PFSK-1 (cell line): Measurements from ENCODE around the gene ZNF597.
A peak's percentile ranks its signal among the peaks of the same experiment; 100 is the strongest.

ENCODE experiments used
- FOXP2 ChIP-seq: optimal IDR thresholded peaks from 2 replicates; pipeline ENCODE3; 2011; ENCODE audit warnings: borderline replicate concordance, control low read depth, inconsistent platforms; ENCODE audit not compliant: insufficient read depth; ENCODE audit errors: extremely low read length, extremely low read depth
- POLR2AphosphoS5 ChIP-seq: IDR thresholded peaks from 2 replicates; pipeline ENCODE4 v1.6.1; 2012; ENCODE audit warnings: low read depth, mild to moderate bottlenecking, control low read depth, low read length, moderate library complexity
- REST ChIP-seq, 2 experiments: IDR thresholded peaks; 2 replicates each; pipeline versions ENCODE4 v1.6.1 to v1.8.0; 2011 to 2012; ENCODE audit warnings: low read depth in 2 of 2, low read length in 2 of 2, control low read depth in 1 of 2, inconsistent platforms in 1 of 2, mild to moderate bottlenecking in 1 of 2, moderate library complexity in 1 of 2; ENCODE audit not compliant: insufficient read depth in 1 of 2
- SIN3A ChIP-seq: IDR thresholded peaks from 2 replicates; pipeline ENCODE4 v1.6.1; 2012; ENCODE audit warnings: mild to moderate bottlenecking, low read length, moderate library complexity, borderline replicate concordance; ENCODE audit not compliant: insufficient read depth
- TAF1 ChIP-seq: IDR thresholded peaks from 2 replicates; pipeline ENCODE4 v1.6.1; 2012; ENCODE audit warnings: low read length, control low read depth, borderline replicate concordance; ENCODE audit not compliant: insufficient read depth

The ZNF597 gene

GRCh38 chr16:3454093-3454492, 10.8 kb upstream of the ZNF597 start:
- TF ChIP-seq FOXP2: no peak
- TF ChIP-seq POLR2AphosphoS5: no peak
- TF ChIP-seq SIN3A: no peak
- TF ChIP-seq REST (IDR thresholded peaks at IDR 0.05; ENCODE audit: insufficient read depth in 1 of 2, low read depth in 2 of 2, low read length in 2 of 2): no peak
- no peak for TF ChIP-seq TAF1

GRCh38 chr16:3444032-3444388, 706 bp upstream of the ZNF597 start:
- no peak for TF ChIP-seq REST (IDR thresholded peaks at IDR 0.05; ENCODE audit: insufficient read depth in 1 of 2, low read depth in 2 of 2, low read length in 2 of 2)
- 0 out of 2 replicates have a peak, but pooled peaks have one; percentile 40 for TF ChIP-seq POLR2AphosphoS5
- TF ChIP-seq SIN3A: no peak
- peak; percentile 47; the same call in 1 of the 2 replicates for TF ChIP-seq TAF1
- no peak for TF ChIP-seq FOXP2

- no peak for TF ChIP-seq POLR2AphosphoS5
- no peak for TF ChIP-seq REST (IDR thresholded peaks at IDR 0.05; ENCODE audit: insufficient read depth in 1 of 2, low read depth in 2 of 2, low read length in 2 of 2)
- TF ChIP-seq TAF1: no peak
- no peak for TF ChIP-seq SIN3A
- TF ChIP-seq FOXP2: no peak
These were observed 3.7 kb downstream of the ZNF597 start for GRCh38 chr16:3439637-3440036.

GRCh38 chr16:3434373-3434772, 8.9 kb downstream of the ZNF597 start:
- TF ChIP-seq FOXP2: no peak
- no peak for TF ChIP-seq REST (IDR thresholded peaks at IDR 0.05; ENCODE audit: insufficient read depth in 1 of 2, low read depth in 2 of 2, low read length in 2 of 2)
- no peak for TF ChIP-seq POLR2AphosphoS5
- TF ChIP-seq TAF1: no peak
- TF ChIP-seq SIN3A: no peak

GRCh38 chr16:3431779-3432219, 11.5 kb downstream of the ZNF597 start:
- no peak for TF ChIP-seq TAF1
- TF ChIP-seq SIN3A: no peak
- TF ChIP-seq POLR2AphosphoS5: no peak
- TF ChIP-seq FOXP2: no peak
- no peak for TF ChIP-seq REST (IDR thresholded peaks at IDR 0.05; ENCODE audit: insufficient read depth in 1 of 2, low read depth in 2 of 2, low read length in 2 of 2)
